GM15510 (cell line): Measurements from ENCODE around the gene SRR.

Source experiments
- POLR2A ChIP-seq: IDR thresholded peaks from 3 replicates; pipeline ENCODE4 v1.6.1; 2011; ENCODE audit warnings: borderline replicate concordance; ENCODE audit not compliant: insufficient read length; ENCODE audit errors: extremely low read depth

Gene SRR

GRCh38 chr17:2319051-2319450, 15.3 kb downstream of the SRR start:
- no peak for TF ChIP-seq POLR2A

DNA sequence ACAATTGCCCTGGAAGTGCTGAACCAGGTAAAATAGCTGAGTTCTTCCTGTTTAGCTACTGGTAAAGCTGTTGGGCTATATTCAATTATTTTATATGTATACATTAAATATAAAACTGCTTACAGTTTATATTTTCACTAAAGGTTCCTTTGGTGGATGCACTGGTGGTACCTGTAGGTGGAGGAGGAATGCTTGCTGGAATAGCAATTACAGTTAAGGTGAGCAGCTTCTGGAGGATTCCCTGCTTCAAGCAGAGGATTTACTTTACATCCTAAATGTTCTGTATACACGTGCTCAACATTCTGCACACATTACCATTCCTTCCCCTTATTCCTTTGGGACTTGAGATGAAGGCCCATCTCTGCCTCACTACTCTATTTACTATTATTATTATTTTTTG, 17.6 kb downstream of the SRR start:
- TF ChIP-seq POLR2A = no peak

DNA sequence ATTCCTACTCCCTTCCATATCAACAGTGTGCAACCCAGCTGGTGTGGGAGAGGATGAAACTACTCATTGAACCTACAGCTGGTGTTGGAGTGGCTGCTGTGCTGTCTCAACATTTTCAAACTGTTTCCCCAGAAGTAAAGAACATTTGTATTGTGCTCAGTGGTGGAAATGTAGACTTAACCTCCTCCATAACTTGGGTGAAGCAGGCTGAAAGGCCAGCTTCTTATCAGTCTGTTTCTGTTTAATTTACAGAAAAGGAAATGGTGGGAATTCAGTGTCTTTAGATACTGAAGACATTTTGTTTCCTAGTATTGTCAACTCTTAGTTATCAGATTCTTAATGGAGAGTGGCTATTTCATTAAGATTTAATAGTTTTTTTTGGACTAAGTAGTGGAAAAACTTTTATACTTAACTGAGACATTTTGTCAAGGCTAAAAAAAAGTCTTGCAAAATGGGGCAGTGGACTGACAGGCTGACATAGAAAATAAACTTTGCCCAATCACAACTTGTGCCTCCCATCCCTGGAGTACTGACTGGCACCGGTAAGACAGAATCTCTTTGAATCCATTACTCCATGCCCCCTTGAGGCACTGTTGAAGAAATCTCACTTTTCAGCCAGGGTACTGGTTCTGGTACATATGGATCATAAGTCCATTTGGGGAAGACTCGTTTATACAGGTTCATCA, 20.0 kb downstream of the SRR start:
- TF ChIP-seq POLR2A = no peak

DNA sequence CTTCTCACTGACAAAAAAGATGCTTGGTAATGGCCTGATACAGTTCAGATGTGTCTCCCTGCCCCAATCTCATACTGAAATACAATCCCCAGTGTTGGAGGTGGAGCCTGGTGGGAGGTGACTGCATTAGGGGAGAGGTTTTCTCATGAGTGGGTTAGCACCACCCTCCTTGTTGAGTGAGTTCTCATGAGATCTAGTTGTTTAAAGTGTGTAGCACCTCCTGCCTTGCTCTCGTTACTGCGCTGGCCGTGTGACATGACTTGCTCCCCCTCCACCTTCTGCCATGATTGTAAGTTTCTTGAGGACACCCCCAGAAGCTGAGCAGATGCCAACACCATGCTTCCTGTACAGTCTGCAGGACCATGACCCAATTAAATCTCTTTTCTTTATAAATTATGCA, 27.6 kb downstream of the SRR start:
- no peak for TF ChIP-seq POLR2A

DNA sequence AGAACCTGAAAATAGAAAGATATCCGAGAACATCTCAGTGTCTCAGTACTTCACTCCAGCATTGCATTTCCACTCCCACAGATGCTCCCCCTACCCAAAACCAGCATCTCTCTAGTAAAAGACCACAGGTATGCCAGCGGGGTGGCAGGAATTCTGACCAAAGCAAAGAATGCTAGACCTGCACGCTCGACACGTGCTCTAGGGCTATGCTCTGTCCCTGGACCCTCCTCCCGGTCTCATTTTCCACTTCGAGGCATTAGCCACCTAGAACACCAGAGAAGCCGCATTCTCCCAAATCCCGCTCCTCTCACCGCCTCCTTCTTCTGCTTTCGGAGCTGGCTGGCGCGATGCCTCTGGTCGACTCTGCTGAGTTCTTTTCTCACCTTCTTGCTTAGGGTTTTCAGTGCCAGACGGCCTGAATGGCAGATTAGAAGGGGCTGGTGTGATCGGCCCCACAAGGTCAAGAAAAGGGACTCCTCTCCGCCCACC, 32.0 kb downstream of the SRR start:
- TF ChIP-seq POLR2A = no peak

- TF ChIP-seq POLR2A = peak; percentile 81
These were observed 32.6 kb downstream of the SRR start, which contains the start of gene TSR1 for GRCh38 chr17:2336215-2336851. Gene TSR1, minus strand, starts transcription at chr17:2336457. Its CDS starts 30 bp downstream, at chr17:2336427.

GRCh38 chr17:2336852-2337543, 33.2 kb downstream of the SRR start, which contains the start of gene SGSM2:
Gene SGSM2, plus strand, starts transcription at chr17:2337501. Its CDS starts 188 bp downstream, at chr17:2337689.
- peak; percentile 18 for TF ChIP-seq POLR2A

DNA sequence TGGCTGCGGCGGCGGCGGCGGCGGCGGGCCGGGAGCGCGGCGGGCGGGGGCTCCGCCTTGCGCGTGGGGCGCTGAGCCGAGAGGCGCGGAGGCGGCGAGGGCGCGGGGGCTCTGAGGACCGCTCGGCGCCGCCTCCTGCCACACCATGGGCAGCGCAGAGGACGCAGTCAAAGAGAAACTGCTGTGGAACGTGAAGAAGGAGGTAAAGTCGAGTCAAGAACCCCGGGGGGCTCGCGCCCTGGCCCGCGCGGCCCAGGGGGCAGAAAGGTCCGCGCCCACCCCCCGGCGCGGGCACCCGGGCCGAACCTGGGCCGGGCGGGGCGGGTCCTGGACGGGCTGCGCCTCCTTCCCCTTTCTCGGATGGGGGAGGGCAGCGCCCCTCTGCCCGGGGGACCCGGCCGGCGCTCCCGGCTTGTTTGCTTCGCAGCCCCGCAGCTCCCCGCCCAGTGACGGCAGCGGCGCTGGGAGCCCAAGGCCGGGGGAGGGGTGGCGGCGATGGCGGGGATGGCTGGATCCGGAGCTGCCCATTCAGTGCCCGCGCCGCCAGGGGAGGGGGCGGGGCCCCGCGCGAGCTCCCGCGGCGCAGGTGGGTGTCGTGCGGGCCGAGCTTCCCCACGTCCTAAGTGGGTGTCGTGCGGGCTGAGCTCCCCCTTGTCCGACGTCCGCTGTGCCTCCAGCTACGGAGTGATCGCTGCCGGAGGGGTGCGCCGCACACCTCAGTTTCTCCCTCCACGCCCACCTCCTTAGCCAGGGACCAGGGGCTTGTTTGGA, 34.0 kb downstream of the SRR start:
- TF ChIP-seq POLR2A = peak; percentile 4

GRCh38 chr17:2338315-2338657, 34.5 kb downstream of the SRR start:
- TF ChIP-seq POLR2A = no peak

- TF ChIP-seq POLR2A = no peak
These were observed 39.7 kb downstream of the SRR start for GRCh38 chr17:2343421-2343820.

DNA sequence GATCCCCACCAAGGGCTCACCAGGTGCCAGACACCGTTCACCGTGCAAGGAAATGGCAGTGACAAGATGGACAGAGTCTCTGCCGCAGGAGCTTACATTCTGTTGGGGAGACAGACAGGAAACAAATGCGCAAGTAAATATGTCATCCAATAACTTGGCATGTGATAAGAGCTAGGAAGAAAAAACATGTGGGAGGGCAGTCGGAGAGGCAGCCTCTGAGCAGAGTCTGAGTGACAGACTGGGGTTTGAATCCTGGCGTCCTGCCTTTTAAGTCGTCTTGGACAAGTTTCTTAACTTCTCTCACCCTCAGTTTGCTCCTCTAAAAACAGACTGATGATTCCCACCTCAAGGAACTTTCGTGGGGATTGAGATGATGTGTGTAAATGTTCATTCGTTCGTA, 40.8 kb downstream of the SRR start:
- TF ChIP-seq POLR2A = no peak

- no peak for TF ChIP-seq POLR2A
These were observed 42.7 kb downstream of the SRR start for GRCh38 chr17:2346475-2346874.

DNA sequence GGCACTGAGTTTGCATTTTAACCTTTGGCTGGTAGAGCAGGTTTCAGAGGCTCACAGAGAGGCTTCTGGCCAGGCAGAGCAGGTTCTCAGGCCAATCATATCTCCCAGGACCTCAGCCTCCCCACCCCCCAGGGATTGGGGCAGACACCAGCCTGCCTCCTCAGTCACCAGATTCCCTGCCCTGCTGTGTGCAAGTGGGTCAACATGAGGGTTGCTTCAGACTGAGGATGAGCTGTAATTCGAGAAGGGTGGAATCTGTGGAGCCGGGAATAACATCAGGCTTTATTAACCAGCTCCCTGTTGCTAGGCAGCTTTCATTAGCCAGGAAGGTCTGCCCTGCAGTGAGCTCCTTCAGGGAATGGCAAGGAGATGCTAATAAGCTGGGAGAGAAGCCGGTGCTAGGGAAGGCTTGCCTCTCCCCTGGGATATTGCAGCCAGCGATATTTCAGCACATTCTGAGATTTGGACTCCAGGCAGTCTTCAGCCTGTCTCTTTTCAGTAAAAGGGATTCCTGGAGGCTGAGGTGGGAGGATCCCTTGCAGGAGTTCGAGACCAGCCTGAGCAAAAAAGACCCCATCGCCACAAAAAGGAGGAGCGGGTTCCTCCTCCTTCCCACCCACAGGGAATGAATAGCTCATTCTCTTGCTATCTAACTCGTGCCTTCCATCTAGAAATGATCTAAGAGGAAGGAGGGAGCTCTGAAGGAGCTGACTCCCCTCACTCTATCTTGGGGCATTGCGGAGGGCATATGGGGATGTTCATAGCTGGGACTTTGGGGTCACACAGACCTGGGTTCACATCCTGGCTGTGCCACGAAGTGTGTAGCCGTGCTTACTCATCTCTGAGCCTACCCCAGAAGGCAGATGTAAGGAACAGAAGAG, 44.3 kb downstream of the SRR start:
- TF ChIP-seq POLR2A = no peak

- TF ChIP-seq POLR2A = no peak
These were observed 47.5 kb downstream of the SRR start for GRCh38 chr17:2351269-2351668.
